HG03066 (cell line): Measurements from ENCODE around the gene INTS15.
"Not testable (repeated sequence)": the region's sequence is repeated elsewhere in the genome, so short reads cannot be mapped to it uniquely, and the experiment has no call there.

Experiments
- ATAC-seq: cut with Tn5 transposase; IDR thresholded peaks from one replicate; pipeline ENCODE4 v1.9.1; 2021; ENCODE audit warnings: low read depth; ENCODE audit not compliant: unreplicated experiment

Gene INTS15

GRCh38 chr7:6616854-6617643, 27.2 kb downstream of the INTS15 start:
- no peak for ATAC-seq

GRCh38 chr7:6618621-6619020, 28.8 kb downstream of the INTS15 start:
- ATAC-seq = no peak

GRCh38 chr7:6619961-6620360, 30.1 kb downstream of the INTS15 start:
- no peak for ATAC-seq

GRCh38 chr7:6621195-6622133, 31.6 kb downstream of the INTS15 start:
- ATAC-seq = no peak

- no peak for ATAC-seq
Measured at GRCh38 chr7:6622134-6622710, 32.4 kb downstream of the INTS15 start.

- ATAC-seq = no peak
Measured at GRCh38 chr7:6623589-6624245, 33.9 kb downstream of the INTS15 start.

- no peak for ATAC-seq
Measured at GRCh38 chr7:6624246-6624611, 34.4 kb downstream of the INTS15 start.

DNA sequence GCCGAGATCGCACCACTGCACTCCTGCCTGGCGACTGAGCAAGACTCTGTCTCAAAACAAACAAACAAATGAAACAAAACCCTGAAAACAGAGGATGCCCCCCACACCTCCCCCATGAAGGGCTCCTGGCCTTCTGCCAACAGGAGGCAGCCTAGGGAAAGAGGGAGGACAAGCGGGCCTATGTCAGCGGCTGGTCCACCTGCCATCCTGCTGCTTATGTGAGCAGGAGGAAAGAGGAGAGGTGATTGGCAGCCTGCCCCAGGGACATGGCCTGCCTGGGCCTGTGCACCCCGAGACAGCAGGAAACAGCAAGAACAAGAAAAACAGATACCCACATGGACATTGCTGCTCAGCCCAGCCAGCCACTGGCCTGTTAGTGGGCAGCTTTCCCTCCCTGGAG, 38.2 kb downstream of the INTS15 start:
- no peak for ATAC-seq

- ATAC-seq = no peak
Measured at GRCh38 chr7:6630007-6630849, 40.4 kb downstream of the INTS15 start.

- no peak for ATAC-seq
Measured at GRCh38 chr7:6631605-6632004, 41.8 kb downstream of the INTS15 start.

DNA sequence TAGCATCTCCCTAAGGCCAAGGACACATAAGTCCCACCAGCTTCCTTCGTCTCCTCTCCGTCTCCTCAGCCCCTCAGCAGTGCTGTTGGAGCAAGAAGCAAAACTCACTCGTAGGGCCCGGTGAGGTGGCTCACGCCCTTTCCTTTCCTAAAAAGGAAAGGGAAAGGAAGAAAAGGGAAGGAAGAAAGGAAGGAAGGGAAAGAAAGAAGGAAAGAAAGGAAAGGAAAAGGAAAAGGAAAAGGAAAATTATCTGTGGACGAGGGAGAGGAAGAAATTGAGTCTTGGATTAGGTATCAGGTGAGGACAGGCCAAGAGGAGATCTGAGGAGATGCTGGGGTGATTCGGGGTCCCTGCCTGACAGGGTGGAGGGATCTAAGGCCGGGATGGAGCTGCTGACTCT, 44.2 kb downstream of the INTS15 start:
- ATAC-seq = no peak

DNA sequence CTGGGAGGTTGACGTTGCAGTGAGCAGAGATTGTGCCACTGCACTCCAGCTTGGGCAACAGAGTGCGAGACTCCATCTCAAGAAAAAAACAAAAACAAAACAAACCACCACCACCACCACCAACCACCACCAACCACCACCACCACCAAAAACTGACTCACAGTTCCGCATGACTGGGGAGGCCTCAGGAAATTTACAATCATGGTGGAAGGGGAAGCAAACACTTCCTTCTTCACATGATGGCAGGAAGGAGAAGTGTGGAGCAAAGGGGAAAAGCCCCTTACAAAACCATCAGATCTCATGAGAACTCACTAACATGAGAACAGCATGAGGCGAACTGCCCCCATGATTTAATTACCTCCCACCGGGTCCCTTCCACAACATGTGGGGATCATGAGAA, 45.1 kb downstream of the INTS15 start:
- ATAC-seq = not testable (repeated sequence)

GRCh38 chr7:6636741-6637543, 47.1 kb downstream of the INTS15 start, which contains the start of gene ZNF316:
TSS of gene ZNF316 (plus strand) at chr7:6637318. CDS start at chr7:6642410, 5,092 bp downstream.
- ATAC-seq = peak; percentile 66

DNA sequence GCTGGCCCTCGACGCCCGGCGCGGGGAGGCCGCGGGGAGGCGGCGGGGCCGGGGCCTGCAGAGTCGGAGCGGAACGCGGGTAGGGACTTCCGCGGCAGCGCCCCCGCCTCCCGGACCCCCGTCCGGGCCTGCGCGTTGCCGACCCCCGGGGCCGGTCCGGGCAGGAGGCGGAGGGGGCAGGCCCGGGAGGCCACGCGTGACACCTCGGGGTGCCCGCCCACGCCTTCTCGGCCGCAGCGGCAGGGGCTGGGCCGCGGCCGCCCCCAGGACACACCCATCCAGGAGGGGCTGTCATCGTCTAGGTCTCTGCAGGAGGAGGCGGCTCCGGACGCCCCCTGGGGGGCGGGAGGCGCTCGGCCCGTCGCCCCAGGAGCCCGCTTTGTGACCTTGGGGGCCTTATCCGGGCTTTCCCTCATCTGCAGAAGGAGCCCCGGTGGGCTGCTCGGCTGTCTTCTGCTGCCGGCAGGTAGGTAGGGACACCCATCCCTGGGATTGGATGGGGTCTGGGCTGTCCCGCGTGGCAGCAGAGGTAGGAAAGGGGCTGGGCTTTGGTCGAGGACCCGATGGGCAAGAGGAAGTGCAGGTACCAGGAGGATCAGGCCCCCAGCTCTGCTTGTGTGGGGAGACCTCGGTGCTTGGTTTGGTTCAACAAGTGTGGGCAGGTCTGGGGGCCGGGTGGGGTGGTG, 47.9 kb downstream of the INTS15 start:
- peak; percentile 80 for ATAC-seq

GRCh38 chr7:6639032-6639431, 49.2 kb downstream of the INTS15 start:
- no peak for ATAC-seq

DNA sequence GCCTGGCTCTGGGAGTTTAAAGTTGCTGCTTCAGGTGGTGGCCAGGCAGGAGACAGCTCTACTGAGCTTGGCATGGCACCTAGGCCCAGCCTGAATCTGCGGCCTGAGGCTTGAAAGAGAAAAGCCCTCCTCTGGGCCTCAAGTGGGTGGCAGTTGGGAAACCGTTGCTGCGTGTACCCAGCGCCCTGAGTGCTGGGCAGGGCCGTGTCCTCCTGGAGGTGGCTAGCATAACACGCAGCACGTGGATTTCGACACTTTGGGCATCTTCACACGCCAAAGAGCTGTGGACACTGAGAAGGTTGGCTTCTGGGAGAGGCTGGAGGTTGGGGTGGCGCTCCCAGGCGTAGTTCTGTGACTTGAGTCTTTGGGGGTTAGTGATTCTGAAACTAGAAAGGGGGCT, 49.8 kb downstream of the INTS15 start:
- ATAC-seq = no peak

DNA sequence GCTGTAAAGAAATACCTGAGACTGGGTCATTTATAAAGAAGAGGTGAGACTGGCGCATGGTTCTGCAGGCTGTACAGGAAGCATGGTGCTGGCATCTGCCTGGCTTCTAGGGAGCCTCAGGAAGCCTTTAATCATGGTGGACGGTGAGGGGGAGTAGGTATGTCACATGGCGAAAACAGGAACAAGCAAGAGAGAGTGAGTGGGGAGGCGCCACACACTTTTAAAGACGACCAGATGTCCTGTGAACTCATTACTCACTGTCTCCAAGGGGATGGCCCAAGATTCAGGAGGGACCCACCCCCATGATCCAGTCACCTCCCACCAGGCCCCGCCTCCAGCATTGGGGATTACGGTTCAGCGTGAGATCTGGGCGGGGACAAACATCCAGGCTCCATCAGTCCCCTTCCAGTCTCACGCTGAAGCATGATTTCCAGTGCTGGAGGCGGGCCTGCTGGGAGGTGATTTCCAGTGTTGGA, 50.5 kb downstream of the INTS15 start:
- ATAC-seq = no peak

- ATAC-seq = no peak
Measured at GRCh38 chr7:6641305-6642035, 51.6 kb downstream of the INTS15 start.
